ENCODE data around the gene IKZF2.

Gene IKZF2

GRCh38 chr2:213079756-213080155 is 71.7 kb downstream of the IKZF2 start:
- H3K27ac ChIP-seq: no peak overlapping the region
- H3K36me3 ChIP-seq: no peaks in the 10 kb centered on the region
- TF ChIP-seq CTCF (IDR thresholded peaks at IDR 0.05): no peak
- H3K4me1 ChIP-seq (ENCODE audit: control insufficient read depth in 1 of 2, insufficient read depth in 1 of 2, low read depth in 1 of 2, low read length in 1 of 2): peaks cover 0 to 5% of the 10 kb centered on the region in 2 experiments
- no peak overlapping the region for H3K4me3 ChIP-seq (ENCODE audit: low read depth in 1 of 2, low read length in 1 of 2)
- no peaks in the 10 kb centered on the region for H3K27me3 ChIP-seq
- H3K9me3 ChIP-seq: no peaks in the 10 kb centered on the region

- H3K4me1 ChIP-seq (ENCODE audit: control insufficient read depth in 1 of 2, insufficient read depth in 1 of 2, low read depth in 1 of 2, low read length in 1 of 2): peaks cover 0 to 5% of the 10 kb centered on the region in 2 experiments
- H3K27me3 ChIP-seq: no peaks in the 10 kb centered on the region
- H3K36me3 ChIP-seq: no peaks in the 10 kb centered on the region
- TF ChIP-seq CTCF (IDR thresholded peaks at IDR 0.05): no peak
- no peak overlapping the region for H3K27ac ChIP-seq
- no peaks in the 10 kb centered on the region for H3K9me3 ChIP-seq
- H3K4me3 ChIP-seq (ENCODE audit: low read depth in 1 of 2, low read length in 1 of 2): no peak overlapping the region
These were observed 72.7 kb downstream of the IKZF2 start for GRCh38 chr2:213078686-213079085.

- no peaks in the 10 kb centered on the region for H3K9me3 ChIP-seq
- no peak for TF ChIP-seq CTCF (IDR thresholded peaks at IDR 0.05)
- H3K27me3 ChIP-seq: no peaks in the 10 kb centered on the region
- H3K4me1 ChIP-seq (ENCODE audit: control insufficient read depth in 1 of 2, insufficient read depth in 1 of 2, low read depth in 1 of 2, low read length in 1 of 2): peaks cover 17 to 39% of the 10 kb centered on the region in 2 experiments
- H3K36me3 ChIP-seq: no peaks in the 10 kb centered on the region
- H3K4me3 ChIP-seq (ENCODE audit: low read depth in 1 of 2, low read length in 1 of 2): no peak overlapping the region
- H3K27ac ChIP-seq: no peak overlapping the region
These were observed 81.9 kb downstream of the IKZF2 start for GRCh38 chr2:213069531-213069930.

- Histone ChIP-seq H3K9me3 (no peaks in the 10 kb centered on the region), H3K27me3 (no peaks in the 10 kb centered on the region), H3K4me3 (ENCODE audit: low read depth in 1 of 2, low read length in 1 of 2) (no peak overlapping the region), H3K27ac (no peak overlapping the region), H3K4me1 (ENCODE audit: control insufficient read depth in 1 of 2, insufficient read depth in 1 of 2, low read depth in 1 of 2, low read length in 1 of 2) (peaks cover 17 to 39% of the 10 kb centered on the region in 2 experiments), H3K36me3 (no peaks in the 10 kb centered on the region)
- TF ChIP-seq CTCF (IDR thresholded peaks at IDR 0.05): no peak
These were observed 82.6 kb downstream of the IKZF2 start for GRCh38 chr2:213068676-213069359.

- Histone ChIP-seq H3K27ac (no peak overlapping the region), H3K9me3 (no peaks in the 10 kb centered on the region), H3K4me3 (ENCODE audit: low read depth in 1 of 2, low read length in 1 of 2) (no peak overlapping the region), H3K36me3 (no peaks in the 10 kb centered on the region), H3K4me1 (ENCODE audit: control insufficient read depth in 1 of 2, insufficient read depth in 1 of 2, low read depth in 1 of 2, low read length in 1 of 2) (peaks cover 17 to 39% of the 10 kb centered on the region in 2 experiments), H3K27me3 (no peaks in the 10 kb centered on the region)
- TF ChIP-seq CTCF (IDR thresholded peaks at IDR 0.05): no peak
These were observed 83.5 kb downstream of the IKZF2 start for GRCh38 chr2:213067888-213068287.
